Activated gamma-delta T cell (primary cell): ENCODE results near the gene CYP27C1.

Experiments
- DNase-seq: peaks from one replicate; lab custom pipeline; 2025; lab: John Stamatoyannopoulos, UW

Gene CYP27C1

DNA sequence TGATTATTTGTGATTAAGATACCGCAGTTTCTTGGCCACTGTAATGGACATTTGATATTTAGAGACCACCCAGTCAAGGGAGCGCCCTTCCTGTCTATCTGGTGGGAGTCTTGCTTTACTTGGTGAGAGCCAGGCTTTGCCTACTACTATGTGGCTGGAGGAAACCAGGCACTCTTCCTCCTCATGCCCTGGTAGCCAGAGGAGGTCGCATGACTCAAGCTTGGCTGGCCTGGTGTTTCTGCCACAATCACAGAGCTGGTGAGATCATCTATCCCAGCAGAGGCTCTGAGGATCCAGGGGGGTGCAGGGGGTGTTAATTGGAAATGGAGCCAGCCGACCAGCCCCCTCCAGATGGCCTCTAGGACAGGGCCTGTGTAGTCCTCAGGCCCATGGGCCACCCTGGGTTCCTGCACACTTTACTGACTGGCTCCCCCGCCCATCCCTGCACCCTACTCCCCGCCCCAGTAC, 66.4 kb downstream of the CYP27C1 start:
- DNase-seq, result no peak

DNA sequence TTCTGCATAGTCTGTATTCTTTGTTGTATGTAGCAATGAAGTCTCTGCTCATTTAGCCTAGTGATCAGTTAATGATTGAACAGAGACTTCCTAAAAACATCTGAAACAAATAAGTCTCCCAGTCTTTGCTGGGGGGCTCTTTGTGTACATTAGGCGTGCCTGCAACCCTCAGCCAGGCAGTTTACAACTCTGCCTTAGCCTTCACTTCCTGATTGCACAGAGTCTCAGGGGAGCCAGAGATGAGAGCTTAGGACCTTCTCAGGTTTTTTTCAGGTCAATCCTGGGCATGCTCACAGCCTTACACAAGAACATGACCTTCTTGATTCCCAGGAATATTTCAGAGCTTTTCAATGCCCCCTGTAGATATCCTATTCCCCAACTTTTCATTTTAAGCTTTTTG, 69.1 kb downstream of the CYP27C1 start:
- DNase-seq, result no peak

DNA sequence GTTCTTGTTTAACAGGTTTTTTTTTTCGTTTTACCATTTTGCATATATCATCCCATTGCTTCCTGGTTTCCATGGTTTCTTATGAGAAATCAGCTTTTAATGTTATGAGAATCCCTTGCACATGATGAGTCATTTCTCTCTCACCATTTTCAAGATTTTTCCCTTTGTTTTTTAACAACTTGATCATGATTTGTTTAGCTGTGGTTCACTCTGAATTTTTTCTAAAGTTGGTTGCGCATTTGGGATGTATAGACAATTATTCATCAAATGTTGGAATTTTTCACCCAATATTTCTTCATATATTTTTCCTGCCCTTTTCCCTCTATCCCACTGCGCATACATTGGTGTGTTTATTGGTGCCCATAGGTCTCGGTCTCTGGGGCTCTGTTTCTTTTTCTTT, 70.7 kb downstream of the CYP27C1 start:
- DNase-seq, result no peak

GRCh38 chr2:127146820-127147502, 73.1 kb downstream of the CYP27C1 start:
- no peak for DNase-seq

- no peak for DNase-seq
Measured at GRCh38 chr2:127146071-127146725, 73.9 kb downstream of the CYP27C1 start.

DNA sequence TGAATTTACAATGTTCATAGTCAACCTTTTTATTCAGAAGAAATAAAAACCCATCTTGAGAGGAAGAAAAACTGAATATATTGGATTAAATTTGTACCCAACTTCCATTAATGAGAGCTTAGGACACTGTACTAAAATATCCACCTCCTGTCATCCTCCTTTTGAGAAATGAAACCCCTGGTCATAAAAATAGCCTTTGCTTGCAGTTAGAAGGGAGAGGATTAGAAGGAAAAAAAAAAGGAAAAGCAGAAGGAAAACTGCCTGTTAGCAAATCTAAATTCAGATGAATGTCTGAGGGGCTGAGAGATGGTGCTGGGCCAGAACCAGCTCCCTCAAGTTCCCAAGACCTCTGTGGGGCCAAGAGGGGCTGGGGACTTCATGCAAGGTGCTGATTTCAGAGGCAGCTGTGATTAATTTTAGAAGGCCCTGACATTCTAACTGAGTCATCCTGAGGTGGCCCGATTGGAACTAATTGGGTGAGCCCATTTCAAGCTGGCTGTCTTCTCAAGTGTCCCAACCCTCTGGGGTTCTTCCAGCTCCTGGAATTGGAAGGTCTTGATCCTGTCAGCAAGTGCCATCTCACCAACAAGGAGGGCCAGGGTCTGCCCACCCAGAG, 74.7 kb downstream of the CYP27C1 start:
- DNase-seq, result no peak

DNA sequence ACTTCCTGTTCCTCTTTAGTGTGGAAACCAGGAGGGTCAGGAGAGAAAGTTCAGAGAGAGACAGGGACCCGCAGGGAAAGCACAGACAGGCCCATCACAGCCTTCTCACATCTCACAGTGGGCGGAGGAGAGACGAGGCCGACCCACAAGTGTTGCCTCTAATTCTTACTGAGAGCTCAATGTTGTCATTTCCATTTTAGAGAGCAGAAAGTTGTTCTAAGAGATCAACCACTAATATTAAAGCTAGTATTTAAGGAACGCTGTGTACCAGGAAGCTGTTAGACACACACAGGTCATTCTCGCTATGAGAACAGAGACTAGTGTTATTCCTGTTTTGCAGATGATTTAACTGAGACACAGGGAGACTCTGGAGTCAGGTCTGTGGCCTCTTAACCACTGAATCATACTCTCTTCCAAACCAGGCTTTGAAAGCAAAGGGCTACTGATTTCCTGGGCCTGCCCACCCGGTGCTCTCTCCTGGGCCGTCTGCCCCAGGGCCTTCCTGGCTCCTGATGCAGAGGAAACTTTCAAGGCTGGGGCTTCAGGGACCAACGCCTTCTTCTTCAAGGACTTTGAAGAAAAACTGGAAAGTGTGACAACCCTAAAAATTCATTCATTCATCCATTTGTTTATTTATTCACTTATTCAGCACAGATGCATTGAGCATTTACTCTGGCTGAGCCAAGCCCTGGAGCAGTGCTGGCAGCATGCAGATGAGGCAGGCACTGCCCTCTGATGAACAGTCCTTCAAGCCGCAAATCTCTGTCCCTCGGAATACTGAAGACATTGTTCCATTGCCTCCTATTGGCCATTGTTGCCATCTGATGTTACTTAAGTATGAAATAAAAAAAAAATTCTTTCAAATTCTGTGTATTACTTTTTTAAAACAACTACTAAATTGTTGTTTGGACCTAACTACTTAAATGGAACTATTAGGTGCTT, 76.0 kb downstream of the CYP27C1 start:
- DNase-seq, result no peak

- DNase-seq, result no peak
Measured at GRCh38 chr2:127142663-127143630, 77.2 kb downstream of the CYP27C1 start.

DNA sequence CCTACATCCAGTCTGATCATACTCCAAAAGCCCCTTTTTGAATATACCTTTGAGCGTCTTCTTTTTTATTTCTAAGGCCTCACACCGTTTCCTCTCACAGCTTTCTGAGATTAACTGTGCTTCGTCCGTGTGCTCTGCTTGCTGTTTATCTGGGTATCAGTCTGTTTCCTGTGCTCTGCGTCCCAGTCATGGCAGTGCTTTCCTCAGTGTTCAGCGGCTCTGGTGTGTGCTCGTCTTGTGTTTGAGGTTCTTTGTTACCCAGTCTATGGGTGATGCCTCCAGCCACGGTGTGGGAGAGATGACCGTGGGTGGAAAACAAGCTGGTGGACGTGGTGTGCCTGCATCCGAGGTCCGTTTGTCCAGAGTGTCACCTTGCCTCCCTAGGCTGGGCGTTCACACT, 79.6 kb downstream of the CYP27C1 start:
- no peak for DNase-seq

GRCh38 chr2:127139766-127140165, 80.3 kb downstream of the CYP27C1 start:
- DNase-seq, result no peak

DNA sequence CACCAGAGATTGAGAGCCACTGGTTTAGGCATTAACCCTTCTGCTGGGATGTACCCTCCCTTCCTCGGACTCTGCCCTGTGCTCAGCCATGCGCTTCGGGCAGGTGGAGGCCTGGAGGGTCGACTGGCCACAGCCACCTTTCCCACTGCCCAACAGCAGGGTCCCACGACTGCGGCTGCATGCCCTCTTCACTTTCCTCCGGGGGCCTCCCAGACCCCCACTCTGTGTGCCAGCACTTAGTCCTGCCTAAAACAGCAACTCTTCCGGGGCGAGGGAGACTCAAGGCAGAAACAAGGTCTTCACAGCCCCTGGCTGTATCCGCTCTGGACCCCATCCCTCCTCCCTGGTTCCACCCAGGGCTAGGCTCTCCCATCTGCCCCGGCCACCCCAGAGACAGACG, 81.8 kb downstream of the CYP27C1 start:
- no peak for DNase-seq

GRCh38 chr2:127137741-127138140, 82.4 kb downstream of the CYP27C1 start:
- no peak for DNase-seq

DNA sequence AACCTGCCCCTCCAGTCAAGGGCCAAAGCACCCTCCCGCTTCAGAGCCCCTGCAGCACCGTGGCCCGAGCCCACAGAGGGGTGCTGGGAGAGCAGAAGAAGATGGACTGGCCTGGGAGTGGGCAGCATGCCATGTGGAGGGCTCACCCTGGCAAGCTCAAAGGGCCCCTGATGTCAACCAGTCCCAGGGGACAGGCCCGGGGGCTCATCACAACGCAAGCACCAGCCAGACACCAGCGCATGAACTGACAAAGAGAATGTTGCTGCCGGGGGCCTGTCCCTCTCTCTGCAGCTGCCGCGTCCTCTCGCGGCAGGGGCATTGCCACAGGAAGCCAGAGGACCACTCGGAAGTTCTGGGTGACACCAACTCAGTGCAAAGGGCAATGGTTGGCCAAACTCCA, 82.9 kb downstream of the CYP27C1 start:
- no peak for DNase-seq

DNA sequence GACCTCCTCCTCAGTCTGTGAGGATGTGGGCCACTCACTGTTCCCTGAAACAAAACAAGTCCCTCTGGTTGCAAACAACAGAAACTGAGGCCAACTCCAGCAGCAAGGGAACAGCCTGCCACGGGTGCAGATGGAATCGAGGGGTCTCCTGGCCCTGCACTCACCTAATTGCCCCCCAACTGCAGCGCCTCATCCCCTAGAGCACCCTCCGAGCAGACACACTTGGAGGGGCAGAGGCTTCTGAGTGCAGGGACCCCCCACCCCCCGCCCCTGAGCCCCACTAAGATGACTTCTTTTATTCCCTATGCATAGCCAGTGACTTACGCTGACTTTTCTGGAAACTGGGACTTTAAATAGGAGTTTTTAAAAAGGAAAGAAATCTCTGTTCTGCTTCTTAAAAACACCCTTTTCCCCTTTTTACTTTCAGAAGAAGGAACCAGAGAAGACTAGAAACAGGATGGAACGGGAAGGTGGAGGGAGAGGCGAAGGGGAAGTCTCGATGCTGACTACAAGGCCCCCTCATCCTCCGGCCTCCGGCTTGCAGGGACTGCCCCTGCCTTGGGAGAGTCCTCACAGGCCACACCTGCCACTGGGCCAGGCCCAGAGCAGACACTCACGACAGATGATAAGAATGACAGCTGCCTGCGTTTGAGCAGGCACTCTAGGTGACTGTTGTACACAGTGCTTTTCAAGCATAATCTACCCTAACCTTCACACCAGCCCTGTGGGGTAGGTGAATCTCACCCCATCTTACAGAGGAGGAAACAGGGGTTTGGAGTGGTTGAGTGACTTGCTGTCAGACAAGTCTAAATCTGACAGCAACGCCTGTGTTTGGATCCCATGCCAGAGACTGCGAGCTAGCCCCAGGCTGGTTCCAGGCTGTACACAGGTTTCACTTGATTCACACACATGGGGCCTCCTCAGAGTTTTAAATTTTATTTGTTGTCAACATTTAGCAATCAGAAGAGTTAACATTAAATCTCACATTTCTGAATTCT, 85.0 kb downstream of the CYP27C1 start:
- DNase-seq, result no peak

DNA sequence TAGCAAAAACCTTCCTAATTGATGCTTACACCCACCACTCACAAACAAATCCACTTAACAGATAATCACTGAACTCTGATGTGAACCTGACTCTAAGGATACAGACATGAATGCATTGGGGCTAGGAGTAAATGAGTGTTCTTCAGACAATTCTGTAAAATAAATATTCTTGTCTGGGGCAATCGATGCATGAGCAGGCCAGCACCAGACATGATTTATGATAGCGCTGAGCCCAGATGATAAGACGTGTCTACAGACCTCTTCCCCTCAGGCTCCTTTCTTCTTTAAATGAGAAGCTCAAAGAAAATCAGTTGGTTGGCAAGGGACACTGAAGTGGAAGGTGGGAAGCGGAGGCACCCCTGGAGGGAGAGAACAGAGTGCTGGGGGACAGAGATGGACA, 85.9 kb downstream of the CYP27C1 start:
- no peak for DNase-seq
